Posterior vena cava (tissue), 2 donors: Measurements from ENCODE around the gene FAM168A. TPM values are rescaled to one million over a fixed set of nuclear protein-coding genes. Genes with fewer than 3 reads are reported as not detected.

Source experiments
- DNase-seq: peaks from one replicate; pipeline ENCODE4 v3.0.0-alpha.2; 2020; ENCODE audit warnings: low spot score
- intact Hi-C, 2 donors: fragments of 100-400 bp; cut with DNase I; formaldehyde crosslinking; loops; one replicate each; pipeline versions ENCODE4 v1.14.1 to v1.14.2; 2022 to 2023
- total RNA-seq, 2 donors: library from RNA; stranded (reverse); fragmentation: NEBNext Ultra II Directional; extraction: Animal tissue kit (Norgen Biotek cat#: 25700); gene quantifications; one replicate each; pipeline ENCODE4 v1.2.1, GENCODE V29; 2021
- donor health status: DM: yes; HTN: yes; CAD: no.
- donor health status: DM: yes; HTN: yes; CAD: no.

The FAM168A gene
- total RNA-seq, 2 donors from 2014 or later: 32.7 to 38.3 TPM

GRCh38 chr11:73529204-73529530, 68.7 kb downstream of the FAM168A start:
- no peak for DNase-seq
- intact Hi-C loops: no loop called here

- DNase-seq: no peak
- intact Hi-C loops: no loop called here
Measured at GRCh38 chr11:73528483-73529203, 69.3 kb downstream of the FAM168A start.

- DNase-seq: no peak
- intact Hi-C loops: no loop called here
Measured at GRCh38 chr11:73528013-73528412, 69.9 kb downstream of the FAM168A start.

GRCh38 chr11:73525611-73526010, 72.3 kb downstream of the FAM168A start:
- intact Hi-C loops: no loop called here
- no peak for DNase-seq

GRCh38 chr11:73524774-73525173, 73.1 kb downstream of the FAM168A start:
- intact Hi-C loops: no loop called here
- no peak for DNase-seq

GRCh38 chr11:73521621-73522020, 76.3 kb downstream of the FAM168A start:
- no peak for DNase-seq
- intact Hi-C loops: no loop called here

GRCh38 chr11:73520353-73521061, 77.4 kb downstream of the FAM168A start:
- intact Hi-C loops: no loop called here
- DNase-seq: no peak

GRCh38 chr11:73519266-73519665, 78.6 kb downstream of the FAM168A start:
- DNase-seq: no peak
- intact Hi-C loops: no loop called here

- DNase-seq: no peak
- intact Hi-C loops: no loop called here
Measured at GRCh38 chr11:73518195-73518594, 79.7 kb downstream of the FAM168A start.

GRCh38 chr11:73516080-73516479, 81.8 kb downstream of the FAM168A start:
- no peak for DNase-seq
- intact Hi-C loops: no loop called here

- intact Hi-C loops: no loop called here
- DNase-seq: no peak
Measured at GRCh38 chr11:73513707-73514106, 84.2 kb downstream of the FAM168A start.

GRCh38 chr11:73510877-73511276, 87.0 kb downstream of the FAM168A start:
- no peak for DNase-seq
- intact Hi-C loops: no loop called here

- intact Hi-C loops: no loop called here
- DNase-seq: no peak
Measured at GRCh38 chr11:73510106-73510505, 87.8 kb downstream of the FAM168A start.

GRCh38 chr11:73509188-73509587, 88.7 kb downstream of the FAM168A start:
- intact Hi-C loops: no loop called here
- DNase-seq: no peak

- intact Hi-C loops: no loop called here
- no peak for DNase-seq
Measured at GRCh38 chr11:73508243-73509176, 89.4 kb downstream of the FAM168A start.

GRCh38 chr11:73507086-73507485, 90.8 kb downstream of the FAM168A start:
- intact Hi-C loops: no loop called here
- DNase-seq: no peak

- intact Hi-C loops: no loop called here
- DNase-seq: no peak
Measured at GRCh38 chr11:73506038-73506437, 91.9 kb downstream of the FAM168A start.

- intact Hi-C loops: no loop called here
- DNase-seq: no peak
Measured at GRCh38 chr11:73498343-73498742, 99.6 kb downstream of the FAM168A start.

- DNase-seq: no peak
- intact Hi-C loops: no loop called here
Measured at GRCh38 chr11:73496134-73496533, 101.8 kb downstream of the FAM168A start.

GRCh38 chr11:73495731-73496130, 102.2 kb downstream of the FAM168A start:
- intact Hi-C loops: no loop called here
- DNase-seq: no peak
